Urinary bladder (tissue), 4 donors: ENCODE measurements around the gene SOX15. TPM values are rescaled to one million over a fixed set of nuclear protein-coding genes. Genes with fewer than 3 reads are reported as not detected.
A peak's percentile ranks its signal among the peaks of the same experiment; 100 is the strongest.

Experiments
- DNase-seq: peaks from one replicate; pipeline ENCODE4 v3.0.0-alpha.2; 2015; ENCODE audit errors: extremely low spot score
- H3K27ac ChIP-seq: one replicate; pipeline ENCODE4 v1.5.1; 2013; ENCODE audit warnings: low read depth, mild to moderate bottlenecking, moderate library complexity
- H3K36me3 ChIP-seq: one replicate; pipeline ENCODE4 v1.6.1; 2013; ENCODE audit warnings: mild to moderate bottlenecking, moderate library complexity; ENCODE audit not compliant: insufficient read depth
- H3K4me1 ChIP-seq: one replicate; pipeline ENCODE4 v1.6.1; 2013; ENCODE audit warnings: mild to moderate bottlenecking, moderate library complexity; ENCODE audit not compliant: insufficient read depth
- H3K4me3 ChIP-seq: one replicate; pipeline ENCODE4 v1.5.1; 2013; ENCODE audit warnings: low read depth, low read length
- WGBS: extraction: QIAGEN DNeasy Blood & Tissue Kit; methylation state at CpG from one replicate; pipeline ENCODE4 v1.1.7; 2013; 5-methylcytosine and 5-hydroxymethylcytosine counted together
- polyA plus RNA-seq: library from polyadenylated mRNA; stranded (reverse); fragments of 200-250 nt; gene quantifications from one replicate; pipeline ENCODE4 v1.2.3, GENCODE V29; 2013
- total RNA-seq: library from RNA; depleted of rRNA; stranded (reverse); fragments of >200 nt; gene quantifications from one replicate; pipeline ENCODE4 v1.2.3, GENCODE V29; 2014
- donor health status: healthy with polysubstance abuse.
- donor health status: healthy.

Gene SOX15
- total and polyA plus RNA-seq, 2 donors, result 1.2 to 15.3 TPM

- 72% methylated on average over 4 of the region's 4 CpGs for WGBS
- DNase-seq, result no peak
- Histone ChIP-seq H3K27ac (no peak overlapping the region), H3K36me3 (peaks cover 8% of the 10 kb centered on the region), H3K4me3 (no peak overlapping the region), H3K4me1 (no peaks in the 10 kb centered on the region)
These were observed 849 bp upstream of the SOX15 start for GRCh38 chr17:7590743-7591142.

DNA sequence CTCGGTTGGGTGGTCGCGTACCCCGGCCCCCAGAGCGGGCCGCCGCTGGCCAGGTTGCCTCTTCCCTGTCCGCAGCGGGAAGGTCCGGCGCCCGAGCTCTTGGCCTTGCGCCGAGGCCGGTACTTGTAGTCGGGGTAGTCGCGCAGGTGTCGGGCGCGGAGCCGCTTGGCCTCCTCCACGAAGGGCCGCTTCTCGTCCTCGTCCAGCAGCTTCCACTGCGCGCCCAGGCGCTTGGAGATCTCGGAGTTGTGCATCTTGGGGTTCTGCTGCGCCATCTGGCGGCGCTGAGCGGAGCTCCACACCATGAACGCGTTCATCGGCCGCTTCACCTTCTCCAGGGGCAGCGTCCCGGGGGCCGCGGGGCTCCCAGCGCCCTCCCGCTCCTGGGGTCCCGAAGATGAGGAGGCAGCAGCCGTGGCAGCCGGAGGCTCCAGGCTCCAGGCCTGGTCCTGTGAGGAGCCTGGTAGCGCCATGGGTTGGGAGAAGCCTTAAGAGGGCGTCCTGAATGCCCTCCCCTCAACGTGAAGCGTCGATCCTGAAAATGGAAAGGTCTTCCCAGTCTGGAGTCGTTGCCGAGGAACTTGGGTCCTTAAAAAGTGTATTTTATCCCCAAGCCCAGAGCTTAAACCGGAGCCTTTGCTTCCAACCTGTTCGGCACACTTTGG lies 558 bp downstream of the SOX15 start:
- WGBS, result 12% methylated on average over 56 of the region's 56 CpGs
- H3K36me3 ChIP-seq, result peaks cover 6% of the 10 kb centered on the region
- peak overlapping the region; percentile 72 for H3K27ac ChIP-seq
- peak overlapping the region; percentile 52 for H3K4me3 ChIP-seq
- H3K4me1 ChIP-seq, result no peaks in the 10 kb centered on the region
- no peak for DNase-seq

DNA sequence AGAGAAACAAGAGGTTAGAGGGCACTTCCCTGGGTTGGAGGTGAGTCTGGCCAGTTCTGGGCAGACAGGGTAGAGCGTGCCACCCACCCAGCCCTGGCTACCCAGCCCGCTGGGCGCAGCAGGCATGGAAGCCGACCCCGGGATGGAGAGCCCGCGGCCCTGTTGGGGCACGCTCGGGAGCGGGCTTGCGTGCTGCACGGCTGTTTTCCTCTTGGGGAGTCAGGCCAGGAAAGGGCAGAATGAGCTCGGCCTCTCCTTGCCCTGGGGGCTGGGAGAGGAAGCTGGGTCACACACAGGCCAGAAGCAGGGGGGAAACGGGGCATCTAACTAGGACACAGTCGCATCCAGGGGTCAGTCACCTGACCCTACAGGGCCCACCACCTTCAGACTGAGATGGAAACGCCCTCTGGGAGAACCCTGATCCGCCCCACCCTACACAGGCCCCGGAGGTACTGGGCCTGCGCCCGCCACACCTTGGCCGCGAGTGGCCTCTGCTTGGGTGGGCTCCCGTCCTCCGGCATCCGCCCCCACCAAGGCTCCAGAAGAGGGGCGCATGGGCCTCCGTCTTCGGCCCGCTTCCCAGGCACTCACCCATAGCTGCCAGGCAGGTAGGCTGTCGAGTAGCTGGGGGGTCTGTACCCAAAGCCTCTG lies 1.2 kb downstream of the SOX15 start:
- peak overlapping the region; percentile 52 for H3K4me3 ChIP-seq
- no peak for DNase-seq
- peaks cover 6% of the 10 kb centered on the region for H3K36me3 ChIP-seq
- H3K27ac ChIP-seq, result peak overlapping the region; percentile 72
- WGBS, result 48% methylated on average over 30 of the region's 30 CpGs
- H3K4me1 ChIP-seq, result no peaks in the 10 kb centered on the region

DNA sequence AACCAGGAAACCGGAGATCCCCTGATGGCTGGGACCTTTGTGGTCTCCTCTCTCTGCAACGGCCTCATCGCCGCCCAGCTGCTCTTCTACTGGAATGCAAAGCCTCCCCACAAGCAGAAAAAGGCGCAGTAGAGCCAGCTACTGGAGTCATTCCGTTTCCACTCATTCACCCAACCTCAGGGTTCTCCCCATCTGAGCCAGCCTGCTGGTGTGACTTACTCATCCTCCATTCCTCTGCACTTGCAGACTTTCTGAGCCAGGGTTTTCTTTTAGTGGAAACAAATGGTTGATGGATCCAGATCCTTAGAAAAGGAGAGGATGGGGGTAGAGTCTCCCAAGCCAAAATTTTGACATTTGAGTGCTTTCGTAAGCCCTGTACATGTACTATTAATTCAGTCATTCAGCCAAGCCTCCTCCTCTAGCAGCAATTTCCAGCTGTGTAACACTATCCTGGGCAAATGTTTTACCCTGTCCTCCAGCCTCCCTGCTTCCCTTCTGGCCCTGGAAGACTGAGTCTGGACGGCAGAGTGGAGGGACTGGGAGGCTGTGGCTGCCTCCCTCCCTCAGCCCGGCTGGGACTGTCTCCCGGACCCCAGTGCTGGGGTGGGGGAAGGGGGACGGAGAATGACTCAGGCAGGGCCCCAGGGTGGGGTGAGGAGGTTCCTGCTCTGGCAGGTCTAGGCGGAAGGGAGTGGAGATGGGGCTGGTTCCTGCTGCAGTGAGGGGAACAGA lies 2.3 kb downstream of the SOX15 start:
- Histone ChIP-seq H3K27ac (no peak overlapping the region), H3K4me1 (no peaks in the 10 kb centered on the region), H3K36me3 (peaks cover 5% of the 10 kb centered on the region), H3K4me3 (no peak overlapping the region)
- 61% methylated on average over 12 of the region's 12 CpGs for WGBS
- DNase-seq, result no peak

GRCh38 chr17:7586673-7587419 lies 3.0 kb downstream of the SOX15 start:
- Histone ChIP-seq H3K36me3 (no peaks in the 10 kb centered on the region), H3K4me3 (no peak overlapping the region), H3K4me1 (no peaks in the 10 kb centered on the region), H3K27ac (no peak overlapping the region)
- no peak for DNase-seq
- 76% methylated on average over 9 of the region's 9 CpGs for WGBS

- 13% methylated on average over 69 of the region's 69 CpGs for WGBS
- DNase-seq, result peak; percentile 98
- H3K36me3 ChIP-seq, result no peaks in the 10 kb centered on the region
- H3K4me3 ChIP-seq, result peak within 1 kb of the TSS; percentile 33
- no peaks in the 10 kb centered on the region for H3K4me1 ChIP-seq
- peak within 1 kb of the TSS; percentile 92 for H3K27ac ChIP-seq
These were observed 6.4 kb downstream of the SOX15 start, which contains the start of gene MPDU1 for GRCh38 chr17:7583253-7584109. Gene MPDU1, plus strand, starts transcription at chr17:7583852. Its CDS starts 11 bp downstream, at chr17:7583863.

DNA sequence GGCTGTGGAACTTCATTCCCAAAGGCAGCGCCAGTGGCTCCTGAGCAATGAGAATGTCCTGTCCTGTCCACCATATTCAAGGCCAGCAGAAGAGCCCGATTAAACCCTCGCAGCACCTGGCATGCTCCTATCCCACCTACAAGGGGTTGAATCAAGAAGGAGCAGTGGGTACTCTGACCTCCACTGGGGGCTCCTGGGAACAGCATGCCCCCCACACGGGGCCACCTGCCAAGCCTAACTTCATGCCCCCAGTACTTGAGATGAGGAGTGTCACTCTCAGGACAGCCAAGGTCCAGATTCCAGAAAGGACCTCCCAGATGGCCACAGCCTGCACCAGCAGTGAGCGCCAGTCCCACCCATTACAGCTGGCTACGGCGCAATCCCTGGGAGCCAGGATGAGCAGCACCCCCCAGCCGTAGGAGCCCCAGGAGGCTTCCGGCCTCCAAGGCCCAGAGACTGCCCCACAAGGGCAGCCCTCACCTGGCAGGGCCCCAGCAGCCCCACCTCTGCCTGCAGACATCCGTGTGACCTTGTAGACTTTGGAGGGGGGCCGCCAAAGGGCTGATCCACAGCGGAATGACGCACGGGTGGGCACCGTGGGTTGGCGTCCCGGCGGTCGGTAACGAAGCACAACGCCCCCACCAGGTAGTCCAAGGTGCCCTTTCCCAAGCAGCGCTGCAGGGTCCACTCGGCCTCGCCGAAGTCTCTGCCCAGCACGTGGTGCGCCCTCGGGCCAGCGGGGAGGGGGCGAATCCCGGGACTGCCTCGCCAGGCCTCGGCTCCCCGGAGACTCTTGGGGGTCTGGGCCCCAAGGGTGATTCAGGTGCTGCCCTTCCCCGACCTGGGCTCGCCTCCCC lies 7.3 kb downstream of the SOX15 start:
- peaks cover 5% of the 10 kb centered on the region for H3K36me3 ChIP-seq
- 85% methylated on average over 36 of the region's 36 CpGs for WGBS
- peak overlapping the region; percentile 33 for H3K4me3 ChIP-seq
- H3K4me1 ChIP-seq, result no peaks in the 10 kb centered on the region
- peak overlapping the region; percentile 92 for H3K27ac ChIP-seq
- no peak for DNase-seq

- Histone ChIP-seq H3K36me3 (peaks cover 5% of the 10 kb centered on the region), H3K4me3 (no peak overlapping the region), H3K4me1 (no peaks in the 10 kb centered on the region), H3K27ac (peak overlapping the region; percentile 0)
- no peak for DNase-seq
- 80% methylated on average over 23 of the region's 23 CpGs for WGBS
These were observed 9.0 kb downstream of the SOX15 start for GRCh38 chr17:7580604-7581575.

GRCh38 chr17:7579834-7580603 lies 9.9 kb downstream of the SOX15 start:
- H3K4me3 ChIP-seq, result no peak overlapping the region
- peaks cover 5% of the 10 kb centered on the region for H3K36me3 ChIP-seq
- no peaks in the 10 kb centered on the region for H3K4me1 ChIP-seq
- 64% methylated on average over 12 of the region's 12 CpGs for WGBS
- no peak for DNase-seq
- H3K27ac ChIP-seq, result peak overlapping the region; percentile 91

DNA sequence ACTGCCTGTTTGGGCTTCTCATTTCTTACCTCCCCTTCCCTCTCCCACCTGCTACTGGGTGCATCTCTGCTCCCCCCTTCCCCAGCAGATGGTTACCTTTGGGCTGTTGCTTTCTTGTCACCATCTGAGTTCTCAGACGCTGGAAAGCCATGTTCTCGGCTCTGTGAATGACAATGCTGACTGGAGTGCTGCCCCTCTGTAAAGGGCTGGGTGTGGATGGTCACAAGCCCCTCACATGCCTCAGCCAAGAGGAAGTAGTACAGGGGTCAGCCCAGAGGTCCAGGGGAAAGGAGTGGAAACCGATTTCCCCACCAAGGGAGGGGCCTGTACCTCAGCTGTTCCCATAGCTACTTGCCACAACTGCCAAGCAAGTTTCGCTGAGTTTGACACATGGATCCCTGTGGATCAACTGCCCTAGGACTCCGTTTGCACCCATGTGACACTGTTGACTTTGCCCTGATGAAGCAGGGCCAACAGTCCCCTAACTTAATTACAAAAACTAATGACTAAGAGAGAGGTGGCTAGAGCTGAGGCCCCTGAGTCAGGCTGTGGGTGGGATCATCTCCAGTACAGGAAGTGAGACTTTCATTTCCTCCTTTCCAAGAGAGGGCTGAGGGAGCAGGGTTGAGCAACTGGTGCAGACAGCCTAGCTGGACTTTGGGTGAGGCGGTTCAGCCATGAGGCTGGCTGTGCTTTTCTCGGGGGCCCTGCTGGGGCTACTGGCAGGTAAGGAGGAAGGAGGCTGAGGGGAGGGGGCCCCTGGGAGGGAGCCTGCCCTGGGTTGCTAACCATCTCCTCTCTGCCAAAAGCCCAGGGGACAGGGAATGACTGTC lies 10.7 kb downstream of the SOX15 start, which contains the start of gene CD68:
TSS of gene CD68 (plus strand) at position 638 of the 833 bp plus-strand sequence. CDS start at position 678, 40 bp downstream.
- no peak for DNase-seq
- no peaks in the 10 kb centered on the region for H3K4me1 ChIP-seq
- WGBS, result 17% methylated on average over 7 of the region's 7 CpGs
- H3K27ac ChIP-seq, result peak within 1 kb of the TSS; percentile 91
- no peak within 1 kb of the TSS for H3K4me3 ChIP-seq
- H3K36me3 ChIP-seq, result peaks cover 7% of the 10 kb centered on the region
